Body of pancreas (tissue), 4 donors: ENCODE data around the gene CFAP61. TPM values are rescaled to one million over a fixed set of nuclear protein-coding genes. Genes with fewer than 3 reads are reported as not detected.

Experiments used
- ATAC-seq: fragments of 150-250 bp; one replicate; pipeline ENCODE4 v1.9.1; 2016
- DNase-seq, 4 donors: peaks; one replicate each; pipeline ENCODE4 v3.0.0-alpha.2; 2019
- H3K27ac ChIP-seq, 4 donors: fragments of 200-600 bp; sonication (generic); 1 replicate in 3 of 4; 2 replicates in 1 of 4; pipeline versions ENCODE4 v1.5.1 to v1.6.1; 2016 to 2019; ENCODE audit warnings: mild to moderate bottlenecking in 1 of 4, mixed read lengths in 1 of 4, moderate library complexity in 1 of 4
- H3K27me3 ChIP-seq, 2 donors: fragments of 200-600 bp; sonication (generic); one replicate each; pipeline ENCODE4 v1.6.0; 2016; ENCODE audit warnings: mild to moderate bottlenecking in 1 of 2
- H3K36me3 ChIP-seq, 2 donors: fragments of 200-600 bp; sonication (generic); replicated peaks in 1 of 2; 2 replicates each; pipeline ENCODE4 v1.5.1; 2016; ENCODE audit warnings: low read depth in 2 of 2; ENCODE audit not compliant: insufficient read depth in 1 of 2
- H3K4me1 ChIP-seq: fragments of 200-600 bp; sonication (generic); one replicate; pipeline ENCODE4 v1.6.0; 2016
- H3K4me3 ChIP-seq, 2 donors: fragments of 200-600 bp; sonication (generic); 1 replicate in 1 of 2; 2 replicates in 1 of 2; pipeline ENCODE4 v1.5.1; 2016 to 2019
- H3K9me3 ChIP-seq, 3 donors: fragments of 200-600 bp; sonication (generic); 1 replicate in 2 of 3; 2 replicates in 1 of 3; pipeline ENCODE4 v1.5.1; 2016
- POLR2A ChIP-seq, 3 donors: fragments of 450-650 bp; IDR thresholded peaks; one replicate each; pipeline ENCODE4 v1.6.1; 2016; ENCODE audit warnings: antibody characterized with exemption in 3 of 3, mild to moderate bottlenecking in 2 of 3
- WGBS, 2 donors: methylation state at CpG; one replicate each; pipeline ENCODE4 v1.1.5; 2017; 5-methylcytosine and 5-hydroxymethylcytosine counted together
- intact Hi-C: fragments of 100-400 bp; cut with DNase I; formaldehyde crosslinking; loops from one replicate; pipeline ENCODE4 v1.15.1; 2023
- total RNA-seq, 2 donors: library from RNA; depleted of rRNA; stranded (reverse); fragments of >200 nt; gene quantifications; one replicate each; pipeline ENCODE4 v1.1.0, GENCODE V29; 2016
- TF ChIP-seq, protein P1 (sequence below), 7 experiments: fragments of 450-650 bp in 4 of 7; fragments of 200-600 bp in 3 of 7; sonication (generic) in 3 of 7; IDR thresholded peaks; one replicate each; pipeline ENCODE4 v1.5.1; 2016 to 2019; ENCODE audit warnings: antibody characterized with exemption in 7 of 7

CFAP61 gene
- total RNA-seq, 2 donors from 2014 or later, result 0.52 TPM; not detected in 1

DNA sequence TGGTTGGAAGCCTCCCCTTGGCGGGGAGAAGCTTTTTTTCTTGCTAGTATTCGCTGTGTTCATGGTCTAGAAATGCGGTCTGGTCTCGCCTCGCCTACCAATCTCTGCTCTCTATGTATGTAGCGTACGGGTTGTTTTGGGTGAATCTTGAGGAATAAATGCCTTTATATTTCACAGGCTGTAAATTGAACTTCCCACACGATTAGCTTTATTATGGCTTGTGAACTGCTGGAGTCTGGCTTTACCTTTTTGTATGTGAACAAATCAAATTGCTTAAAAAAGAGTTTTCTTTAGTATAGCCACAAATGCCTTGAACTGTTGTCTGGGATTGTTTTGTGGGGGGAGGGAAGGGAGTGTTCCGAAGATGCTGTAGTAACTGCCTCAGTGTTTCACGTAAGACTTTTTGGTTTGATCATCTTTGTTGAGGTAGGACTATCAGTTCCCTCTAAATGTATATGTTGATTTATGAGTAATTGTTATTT, 317.8 kb downstream of the CFAP61 start:
- peaks cover 27% of the 10 kb centered on the region for H3K4me1 ChIP-seq
- 15 to 22% methylated on average over 10 of the region's 10 CpGs for WGBS, 2 donors
- no peak for ATAC-seq
- no peaks in the 10 kb centered on the region for H3K36me3 ChIP-seq
- TF ChIP-seq, protein P1, sequence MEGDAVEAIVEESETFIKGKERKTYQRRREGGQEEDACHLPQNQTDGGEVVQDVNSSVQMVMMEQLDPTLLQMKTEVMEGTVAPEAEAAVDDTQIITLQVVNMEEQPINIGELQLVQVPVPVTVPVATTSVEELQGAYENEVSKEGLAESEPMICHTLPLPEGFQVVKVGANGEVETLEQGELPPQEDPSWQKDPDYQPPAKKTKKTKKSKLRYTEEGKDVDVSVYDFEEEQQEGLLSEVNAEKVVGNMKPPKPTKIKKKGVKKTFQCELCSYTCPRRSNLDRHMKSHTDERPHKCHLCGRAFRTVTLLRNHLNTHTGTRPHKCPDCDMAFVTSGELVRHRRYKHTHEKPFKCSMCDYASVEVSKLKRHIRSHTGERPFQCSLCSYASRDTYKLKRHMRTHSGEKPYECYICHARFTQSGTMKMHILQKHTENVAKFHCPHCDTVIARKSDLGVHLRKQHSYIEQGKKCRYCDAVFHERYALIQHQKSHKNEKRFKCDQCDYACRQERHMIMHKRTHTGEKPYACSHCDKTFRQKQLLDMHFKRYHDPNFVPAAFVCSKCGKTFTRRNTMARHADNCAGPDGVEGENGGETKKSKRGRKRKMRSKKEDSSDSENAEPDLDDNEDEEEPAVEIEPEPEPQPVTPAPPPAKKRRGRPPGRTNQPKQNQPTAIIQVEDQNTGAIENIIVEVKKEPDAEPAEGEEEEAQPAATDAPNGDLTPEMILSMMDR (IDR thresholded peaks at IDR 0.05), result no peak
- no peak for TF ChIP-seq POLR2A (IDR thresholded peaks at IDR 0.05)
- peaks cover 0 to 10% of the 10 kb centered on the region in 2 donors for H3K27me3 ChIP-seq
- no peak for DNase-seq
- intact Hi-C loops, result no loop called here
- H3K27ac ChIP-seq, result no peak overlapping the region
- H3K4me3 ChIP-seq, result no peak overlapping the region
- no peaks in the 10 kb centered on the region for H3K9me3 ChIP-seq

DNA sequence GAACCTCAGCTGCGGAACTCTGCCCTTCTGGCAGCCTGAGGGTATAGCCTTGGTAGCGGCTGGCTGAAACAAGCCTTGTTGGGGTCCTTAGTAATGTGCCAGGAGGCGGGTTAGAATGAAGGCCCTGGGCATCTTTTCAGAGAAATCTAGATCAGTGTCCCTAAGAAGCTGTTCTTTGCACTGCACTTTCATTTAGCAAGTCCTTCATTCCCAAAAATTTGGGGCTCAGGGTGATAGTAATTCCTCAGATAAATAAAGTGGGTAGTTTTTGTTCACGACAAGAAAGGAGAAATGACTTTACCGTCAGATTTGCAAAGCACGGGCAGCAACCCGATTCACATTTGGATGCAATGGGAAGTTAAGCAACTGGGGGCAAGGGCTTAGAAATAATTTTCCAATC, 318.8 kb downstream of the CFAP61 start:
- Histone ChIP-seq H3K4me3 (no peak overlapping the region), H3K36me3 (no peaks in the 10 kb centered on the region), H3K27me3 (peaks cover 0 to 10% of the 10 kb centered on the region in 2 donors), H3K9me3 (no peaks in the 10 kb centered on the region), H3K4me1 (peaks cover 27% of the 10 kb centered on the region), H3K27ac (no peak overlapping the region)
- TF ChIP-seq, protein P1 (IDR thresholded peaks at IDR 0.05), result no peak
- TF ChIP-seq POLR2A (IDR thresholded peaks at IDR 0.05), result no peak
- ATAC-seq (no peak), DNase-seq (no peak)
- WGBS, 2 donors, result 35 to 52% methylated on average over 7 of the region's 7 CpGs
- intact Hi-C loops, result no loop called here

DNA sequence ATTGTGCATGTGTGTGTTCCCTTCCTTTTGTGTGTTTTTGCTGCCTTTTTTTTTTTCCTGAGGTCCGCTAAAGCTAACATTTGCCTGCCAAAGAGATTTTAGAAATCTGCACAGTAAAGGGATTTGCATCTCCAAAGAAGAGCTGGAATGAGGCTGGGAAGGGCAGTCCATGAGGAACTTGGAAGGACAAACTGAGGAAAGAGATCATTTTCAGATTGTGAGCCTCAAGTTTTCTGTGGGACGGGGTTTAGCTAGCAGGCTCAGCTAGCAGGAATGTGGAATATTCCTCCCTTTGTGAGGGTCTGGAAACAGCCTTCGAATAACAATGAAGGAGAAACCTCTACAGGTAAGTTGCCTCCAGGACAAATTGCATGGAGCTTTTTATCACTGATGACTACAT, 319.3 kb downstream of the CFAP61 start:
- no peak overlapping the region for H3K27ac ChIP-seq
- TF ChIP-seq, protein P1 (IDR thresholded peaks at IDR 0.05), result no peak
- no peak for TF ChIP-seq POLR2A (IDR thresholded peaks at IDR 0.05)
- H3K36me3 ChIP-seq, result no peaks in the 10 kb centered on the region
- intact Hi-C loops, result no loop called here
- DNase-seq (no peak), ATAC-seq (no peak)
- peaks cover 26% of the 10 kb centered on the region for H3K4me1 ChIP-seq
- no peak overlapping the region for H3K4me3 ChIP-seq
- peaks cover 0 to 10% of the 10 kb centered on the region in 2 donors for H3K27me3 ChIP-seq
- H3K9me3 ChIP-seq, result no peaks in the 10 kb centered on the region
- 28 to 39% methylated on average over 3 of the region's 3 CpGs for WGBS, 2 donors

DNA sequence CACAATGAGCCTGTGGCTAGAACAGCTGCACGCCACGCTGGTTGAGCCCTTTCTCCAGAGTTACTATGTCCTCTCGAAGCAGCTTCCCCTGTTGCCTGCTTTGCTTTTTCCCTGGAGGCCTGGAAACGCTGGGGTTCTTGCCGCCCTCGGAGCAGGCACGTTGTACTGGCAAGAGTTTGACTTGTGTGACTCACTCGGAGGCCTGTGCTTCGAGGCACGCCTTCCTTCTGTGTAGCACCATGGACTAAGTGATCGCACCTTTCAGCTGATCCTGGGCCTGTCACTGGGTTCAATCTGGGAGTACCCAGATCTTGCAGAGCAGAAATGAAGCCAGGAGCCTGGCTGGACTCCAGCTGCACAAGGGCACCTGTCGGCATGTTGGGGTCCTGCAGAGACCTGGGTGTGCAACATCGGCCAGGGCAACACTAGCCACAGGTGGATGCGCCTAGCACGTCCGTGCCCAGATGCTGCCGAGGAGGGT, 320.8 kb downstream of the CFAP61 start:
- Histone ChIP-seq H3K27ac (no peak overlapping the region), H3K4me1 (peaks cover 13% of the 10 kb centered on the region), H3K9me3 (no peaks in the 10 kb centered on the region), H3K36me3 (no peaks in the 10 kb centered on the region), H3K27me3 (no peaks in the 10 kb centered on the region), H3K4me3 (no peak overlapping the region)
- no peak for TF ChIP-seq POLR2A (IDR thresholded peaks at IDR 0.05)
- TF ChIP-seq, protein P1 (IDR thresholded peaks at IDR 0.05), result no peak
- DNase-seq, result no peak
- WGBS, 2 donors, result 44 to 61% methylated on average over 13 to 17 of the region's 17 CpGs
- ATAC-seq, result no peak
- intact Hi-C loops, result no loop called here

DNA sequence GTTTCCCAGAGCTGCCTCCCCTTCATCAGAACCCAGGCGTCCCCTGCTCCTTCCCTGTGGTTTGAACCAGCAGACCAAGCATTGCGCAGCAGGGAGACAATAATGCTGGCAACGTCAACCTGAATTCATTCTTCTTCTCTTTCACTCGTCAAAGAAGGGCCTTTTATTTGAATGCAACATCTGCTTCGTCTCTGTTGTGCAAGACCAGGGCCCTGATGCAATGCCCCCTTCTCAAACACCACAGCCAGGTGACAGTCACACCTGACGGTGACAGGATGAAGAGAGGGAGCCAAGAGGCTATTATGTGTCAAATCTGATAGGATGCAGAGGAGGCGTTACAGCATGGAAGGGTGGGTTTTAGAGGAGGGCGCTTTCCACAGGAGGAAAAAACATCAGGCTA, 323.5 kb downstream of the CFAP61 start:
- intact Hi-C loops, result no loop called here
- whole genome bisulfite sequencing, 2 donors, result 49 to 56% methylated on average over 8 of the region's 8 CpGs

More for the DNA sequence above, 323.5 kb downstream of the CFAP61 start:
- peaks cover 0 to 2% (median 0%) of the 10 kb centered on the region in 3 donors for H3K9me3 ChIP-seq
- no peaks in the 10 kb centered on the region for H3K36me3 ChIP-seq
- TF ChIP-seq, protein P1 (IDR thresholded peaks at IDR 0.05), result no peak
- no peak for TF ChIP-seq POLR2A (IDR thresholded peaks at IDR 0.05)
- H3K27ac ChIP-seq, result no peak overlapping the region
- ATAC-seq (no peak), DNase-seq (no peak)
- H3K4me3 ChIP-seq, result no peak overlapping the region
- H3K4me1 ChIP-seq, result no peaks in the 10 kb centered on the region
- no peaks in the 10 kb centered on the region for H3K27me3 ChIP-seq
